Measurements from ENCODE around the gene EXPH5.

Gene EXPH5

GRCh38 chr11:108527382-108527781 is 66.2 kb downstream of the EXPH5 start:
- DNase-seq (ENCODE audit: low read depth), result no peak
- H3K4me3 ChIP-seq (replicated peaks; ENCODE audit: low read depth, low read length), result no peak overlapping the region
- TF ChIP-seq CTCF (IDR thresholded peaks at IDR 0.05; ENCODE audit: low read length, missing control alignments), result no peak

- TF ChIP-seq CTCF (IDR thresholded peaks at IDR 0.05; ENCODE audit: low read length, missing control alignments), result no peak
- DNase-seq (ENCODE audit: low read depth), result no peak
- no peak overlapping the region for H3K4me3 ChIP-seq (replicated peaks; ENCODE audit: low read depth, low read length)
These were observed 68.4 kb downstream of the EXPH5 start for GRCh38 chr11:108525161-108525560.

- TF ChIP-seq CTCF (IDR thresholded peaks at IDR 0.05; ENCODE audit: low read length, missing control alignments), result no peak
- no peak overlapping the region for H3K4me3 ChIP-seq (replicated peaks; ENCODE audit: low read depth, low read length)
- DNase-seq (ENCODE audit: low read depth), result peak; percentile 3
These were observed 69.1 kb downstream of the EXPH5 start for GRCh38 chr11:108524422-108524821.

GRCh38 chr11:108522318-108522717 is 71.2 kb downstream of the EXPH5 start:
- TF ChIP-seq CTCF (IDR thresholded peaks at IDR 0.05; ENCODE audit: low read length, missing control alignments), result no peak
- H3K4me3 ChIP-seq (replicated peaks; ENCODE audit: low read depth, low read length), result no peak overlapping the region
- no peak for DNase-seq (ENCODE audit: low read depth)

- TF ChIP-seq CTCF (IDR thresholded peaks at IDR 0.05; ENCODE audit: low read length, missing control alignments), result no peak
- no peak for DNase-seq (ENCODE audit: low read depth)
- H3K4me3 ChIP-seq (replicated peaks; ENCODE audit: low read depth, low read length), result no peak overlapping the region
These were observed 75.0 kb downstream of the EXPH5 start for GRCh38 chr11:108518581-108518980.

GRCh38 chr11:108516125-108516524 is 77.4 kb downstream of the EXPH5 start:
- H3K4me3 ChIP-seq (replicated peaks; ENCODE audit: low read depth, low read length), result no peak overlapping the region
- DNase-seq (ENCODE audit: low read depth), result no peak
- no peak for TF ChIP-seq CTCF (IDR thresholded peaks at IDR 0.05; ENCODE audit: low read length, missing control alignments)

- TF ChIP-seq CTCF (IDR thresholded peaks at IDR 0.05; ENCODE audit: low read length, missing control alignments), result no peak
- H3K4me3 ChIP-seq (replicated peaks; ENCODE audit: low read depth, low read length), result no peak overlapping the region
- DNase-seq (ENCODE audit: low read depth), result no peak
These were observed 80.9 kb downstream of the EXPH5 start for GRCh38 chr11:108512708-108513107.

All from fibroblast of pulmonary artery (primary cell).